Fibroblast of lung (primary cell): ENCODE measurements around the gene TJP1.

ENCODE experiments used
- EZH2 ChIP-seq: IDR thresholded peaks from 2 replicates; pipeline ENCODE4 v1.5.1; 2012; ENCODE audit warnings: low read length, control low read depth, mild to moderate bottlenecking; ENCODE audit errors: missing control alignments
- TF ChIP-seq, protein P1 (sequence below), 2 donors: IDR thresholded peaks in 1 of 2; conservative IDR thresholded peaks in 1 of 2; 1 replicate in 1 of 2; 2 replicates in 1 of 2; pipeline ENCODE4 v1.5.1; 2011 to 2012; ENCODE audit warnings: low read length in 2 of 2, control low read depth in 1 of 2, inconsistent platforms in 1 of 2, low read depth in 1 of 2, mild to moderate bottlenecking in 1 of 2

DNA sequence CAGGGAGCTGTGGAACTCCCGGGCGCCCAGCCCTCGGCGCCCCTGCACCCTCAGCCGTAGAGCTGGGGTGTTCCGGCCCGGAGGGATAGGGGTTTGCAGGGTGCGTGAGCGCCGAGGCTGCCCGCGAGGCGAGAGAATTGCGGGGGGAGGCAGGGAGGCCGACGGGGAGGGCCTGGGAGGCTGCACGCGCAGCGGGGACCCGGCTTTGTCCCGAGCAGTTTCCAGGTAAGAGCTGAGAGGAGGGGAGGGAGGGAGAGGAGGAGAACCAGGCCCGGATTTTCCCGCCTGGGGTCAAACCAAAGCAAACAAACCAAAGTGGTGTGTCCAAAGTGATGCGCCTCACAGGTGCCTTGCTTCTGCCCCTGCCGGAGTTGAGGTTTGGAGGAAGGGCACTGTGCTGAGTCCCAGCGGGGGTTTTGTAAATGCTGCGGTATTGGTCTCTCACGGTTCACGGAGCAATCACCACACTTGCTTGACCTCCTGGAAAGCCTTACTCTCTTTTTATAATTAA is 146.4 kb downstream of the TJP1 start:
- TF ChIP-seq, protein P1, sequence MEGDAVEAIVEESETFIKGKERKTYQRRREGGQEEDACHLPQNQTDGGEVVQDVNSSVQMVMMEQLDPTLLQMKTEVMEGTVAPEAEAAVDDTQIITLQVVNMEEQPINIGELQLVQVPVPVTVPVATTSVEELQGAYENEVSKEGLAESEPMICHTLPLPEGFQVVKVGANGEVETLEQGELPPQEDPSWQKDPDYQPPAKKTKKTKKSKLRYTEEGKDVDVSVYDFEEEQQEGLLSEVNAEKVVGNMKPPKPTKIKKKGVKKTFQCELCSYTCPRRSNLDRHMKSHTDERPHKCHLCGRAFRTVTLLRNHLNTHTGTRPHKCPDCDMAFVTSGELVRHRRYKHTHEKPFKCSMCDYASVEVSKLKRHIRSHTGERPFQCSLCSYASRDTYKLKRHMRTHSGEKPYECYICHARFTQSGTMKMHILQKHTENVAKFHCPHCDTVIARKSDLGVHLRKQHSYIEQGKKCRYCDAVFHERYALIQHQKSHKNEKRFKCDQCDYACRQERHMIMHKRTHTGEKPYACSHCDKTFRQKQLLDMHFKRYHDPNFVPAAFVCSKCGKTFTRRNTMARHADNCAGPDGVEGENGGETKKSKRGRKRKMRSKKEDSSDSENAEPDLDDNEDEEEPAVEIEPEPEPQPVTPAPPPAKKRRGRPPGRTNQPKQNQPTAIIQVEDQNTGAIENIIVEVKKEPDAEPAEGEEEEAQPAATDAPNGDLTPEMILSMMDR (conservative IDR thresholded peaks at IDR 0.05 in 1 of 2, IDR thresholded peaks at IDR 0.05 in 1 of 2; ENCODE audit: low read depth in 1 of 2, low read length in 2 of 2), result no peak
- no peak for TF ChIP-seq EZH2
